Suppressor macrophage treated with lipopolysaccharide for 4 hours (primary cell): ENCODE measurements around the gene EMID1.
A peak's percentile ranks its signal among the peaks of the same experiment; 100 is the strongest.

Experiments
- DNase-seq: peaks from one replicate; pipeline ENCODE4 v3.0.0-alpha.2; 2020

The EMID1 gene

GRCh38 chr22:29298641-29299040, 92.9 kb downstream of the EMID1 start:
- no peak for DNase-seq

- DNase-seq = no peak
Observed at GRCh38 chr22:29299136-29299900, 93.6 kb downstream of the EMID1 start.

GRCh38 chr22:29300467-29300806, 94.7 kb downstream of the EMID1 start:
- no peak for DNase-seq

GRCh38 chr22:29300807-29301601, 95.3 kb downstream of the EMID1 start:
- DNase-seq = no peak

GRCh38 chr22:29301716-29302401, 96.2 kb downstream of the EMID1 start:
- no peak for DNase-seq

- DNase-seq = no peak
Observed at GRCh38 chr22:29302402-29302680, 96.6 kb downstream of the EMID1 start.

- DNase-seq = no peak
Observed at GRCh38 chr22:29302681-29303465, 97.2 kb downstream of the EMID1 start.

GRCh38 chr22:29305836-29306174, 100.1 kb downstream of the EMID1 start:
- DNase-seq = no peak

GRCh38 chr22:29306175-29306834, 100.6 kb downstream of the EMID1 start, which contains the start of gene GAS2L1:
Gene GAS2L1 (plus strand): TSS chr22:29306650. CDS start chr22:29308106, 1,456 bp downstream.
- DNase-seq = peak; percentile 80

- peak; percentile 82 for DNase-seq
Observed at GRCh38 chr22:29306835-29307595, 101.3 kb downstream of the EMID1 start.

- no peak for DNase-seq
Observed at GRCh38 chr22:29307596-29308147, 102.0 kb downstream of the EMID1 start.

GRCh38 chr22:29308148-29308790, 102.6 kb downstream of the EMID1 start:
- no peak for DNase-seq

GRCh38 chr22:29308791-29309262, 103.1 kb downstream of the EMID1 start:
- no peak for DNase-seq
